OCI-LY1 (cell line): ENCODE results near the gene CASD1.

ENCODE experiments used
- EZH2 ChIP-seq: fragments of 200-600 bp; sonication (generic), shearing (Covaris generic); IDR thresholded peaks from 2 replicates; pipeline ENCODE4 v1.8.0; 2017; ENCODE audit warnings: borderline replicate concordance, mixed run types, mild to moderate bottlenecking, antibody characterized with exemption, low read length, moderate library complexity, mixed read lengths
- TF ChIP-seq, protein P1 (sequence below): fragments of 200-600 bp; sonication (generic), shearing (Covaris generic); IDR thresholded peaks from 2 replicates; pipeline ENCODE4 v1.5.1; 2017; ENCODE audit warnings: mild to moderate bottlenecking, antibody characterized with exemption, low read length, moderate library complexity, mixed read lengths

DNA sequence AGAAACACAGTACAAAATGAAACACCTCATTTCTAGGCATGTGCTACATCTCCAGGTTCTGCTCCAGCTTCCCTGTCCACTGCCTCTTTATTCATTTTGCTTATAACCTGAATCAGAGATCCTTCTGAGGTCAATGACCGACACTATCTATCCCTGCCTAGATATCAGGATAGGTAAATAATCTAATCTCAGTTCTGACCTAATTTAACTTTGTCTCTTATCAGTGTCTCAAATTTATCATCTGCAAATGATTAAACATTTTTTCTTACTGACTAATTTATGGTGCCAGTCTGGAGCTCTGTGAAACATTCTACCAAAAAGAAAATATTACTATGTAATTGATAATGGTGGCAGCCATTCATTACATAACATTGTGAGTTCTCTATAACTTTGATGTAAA lies 85.3 kb downstream of the CASD1 start:
- TF ChIP-seq, protein P1, sequence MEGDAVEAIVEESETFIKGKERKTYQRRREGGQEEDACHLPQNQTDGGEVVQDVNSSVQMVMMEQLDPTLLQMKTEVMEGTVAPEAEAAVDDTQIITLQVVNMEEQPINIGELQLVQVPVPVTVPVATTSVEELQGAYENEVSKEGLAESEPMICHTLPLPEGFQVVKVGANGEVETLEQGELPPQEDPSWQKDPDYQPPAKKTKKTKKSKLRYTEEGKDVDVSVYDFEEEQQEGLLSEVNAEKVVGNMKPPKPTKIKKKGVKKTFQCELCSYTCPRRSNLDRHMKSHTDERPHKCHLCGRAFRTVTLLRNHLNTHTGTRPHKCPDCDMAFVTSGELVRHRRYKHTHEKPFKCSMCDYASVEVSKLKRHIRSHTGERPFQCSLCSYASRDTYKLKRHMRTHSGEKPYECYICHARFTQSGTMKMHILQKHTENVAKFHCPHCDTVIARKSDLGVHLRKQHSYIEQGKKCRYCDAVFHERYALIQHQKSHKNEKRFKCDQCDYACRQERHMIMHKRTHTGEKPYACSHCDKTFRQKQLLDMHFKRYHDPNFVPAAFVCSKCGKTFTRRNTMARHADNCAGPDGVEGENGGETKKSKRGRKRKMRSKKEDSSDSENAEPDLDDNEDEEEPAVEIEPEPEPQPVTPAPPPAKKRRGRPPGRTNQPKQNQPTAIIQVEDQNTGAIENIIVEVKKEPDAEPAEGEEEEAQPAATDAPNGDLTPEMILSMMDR = no peak
- no peak for TF ChIP-seq EZH2
